ENCODE results near the gene CELF4.

GRCh38 chr18:37388413-37388812 lies 177.2 kb downstream of the CELF4 start:
- TF ChIP-seq CTCF (conservative IDR thresholded peaks at IDR 0.05 in 1 of 2, IDR thresholded peaks at IDR 0.05 in 1 of 2; ENCODE audit: low read depth in 1 of 2, low read length in 2 of 2) (no peak), EZH2 (IDR thresholded peaks at IDR 0.05; ENCODE audit: low read length, missing control alignments) (no peak)
